HG03103 (cell line): Measurements from ENCODE around the gene NFE2.

ENCODE experiments used
- ATAC-seq: cut with Tn5 transposase; IDR thresholded peaks from one replicate; pipeline ENCODE4 v1.9.1; 2021; ENCODE audit warnings: low read depth; ENCODE audit not compliant: unreplicated experiment

The NFE2 gene

GRCh38 chr12:54253240-54253639 lies 47.6 kb downstream of the NFE2 start:
- ATAC-seq: no peak

DNA sequence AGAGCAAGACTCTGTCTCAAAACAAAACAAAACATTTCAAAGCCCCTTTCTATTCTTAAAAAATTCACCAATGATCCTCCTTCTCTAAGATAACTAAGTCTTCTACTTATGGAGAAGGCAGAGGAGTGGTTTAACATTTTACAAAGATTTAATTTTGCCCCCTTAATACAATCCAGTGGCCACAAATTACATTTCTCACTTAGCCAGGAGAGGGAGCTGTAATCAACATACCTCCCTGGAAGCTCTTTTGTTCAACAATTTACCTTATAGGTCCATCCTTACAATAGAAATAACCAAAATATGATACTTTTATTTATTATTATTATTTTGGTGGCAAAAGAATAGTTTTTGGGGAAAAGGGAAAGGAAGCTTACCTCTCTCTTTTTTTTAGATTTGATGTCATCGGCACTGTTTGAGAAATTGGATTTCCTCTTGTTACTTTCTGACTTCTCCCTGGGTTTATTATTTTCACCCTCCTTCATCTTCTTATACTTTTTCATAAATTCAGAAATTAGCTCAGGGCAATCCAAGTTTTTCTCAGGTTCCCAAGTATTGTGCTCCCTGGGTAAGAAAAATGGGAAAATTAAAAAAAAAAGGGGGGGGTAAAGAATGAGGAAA lies 49.0 kb downstream of the NFE2 start:
- ATAC-seq: no peak

DNA sequence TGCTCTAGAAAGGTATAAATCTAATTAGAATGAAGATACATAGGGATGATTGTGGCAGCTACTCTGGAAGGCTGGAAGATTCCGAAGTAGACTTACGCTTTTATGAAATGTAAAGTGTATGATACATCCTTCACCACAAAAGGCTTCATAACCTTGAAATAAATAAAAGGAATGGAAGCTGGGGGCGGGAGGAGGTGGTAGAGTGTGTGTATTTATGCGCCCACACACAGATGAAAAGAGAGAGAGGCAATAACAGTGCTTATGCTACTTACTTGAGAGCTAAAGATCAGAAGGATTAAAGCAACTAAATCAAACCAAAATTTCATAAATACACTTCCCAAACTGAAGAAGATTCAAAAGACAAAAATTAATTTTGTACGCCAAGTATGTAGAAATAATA lies 51.3 kb downstream of the NFE2 start:
- no peak for ATAC-seq

DNA sequence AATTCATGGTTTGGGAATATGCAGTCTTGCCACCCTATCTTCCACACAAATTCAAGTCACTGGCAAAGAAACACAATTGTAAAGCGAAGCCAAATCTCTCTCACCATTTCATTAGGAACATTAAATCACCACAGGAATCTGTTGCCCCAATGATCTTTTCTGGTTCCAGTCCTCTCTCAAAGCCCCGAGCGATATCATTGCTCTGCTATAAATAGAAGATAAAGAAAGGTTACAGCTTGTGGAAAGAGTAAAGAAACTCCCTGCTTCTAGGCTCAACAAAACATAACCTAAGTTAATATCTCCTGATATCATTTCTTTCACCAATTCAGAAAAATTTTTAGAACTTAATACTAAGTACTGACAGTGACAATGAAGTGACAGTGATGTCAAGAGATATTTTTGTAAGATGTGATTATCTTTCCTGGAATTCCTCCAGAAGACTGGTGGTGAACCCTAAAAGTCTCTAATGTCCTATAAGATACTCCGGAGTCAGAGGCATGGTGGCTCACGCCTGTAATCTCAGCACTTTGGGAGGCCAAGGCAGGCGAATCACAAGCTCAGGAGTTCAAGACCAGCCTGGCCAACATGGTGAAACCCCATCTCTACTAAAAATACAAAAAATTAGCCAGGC lies 54.7 kb downstream of the NFE2 start:
- no peak for ATAC-seq
